Suprapubic skin (tissue), 4 donors: Measurements from ENCODE around the gene AMPH. TPM values are rescaled to one million over a fixed set of nuclear protein-coding genes. Genes with fewer than 3 reads are reported as not detected.
A peak's percentile ranks its signal among the peaks of the same experiment; 100 is the strongest.
"Not testable (repeated sequence)": the region's sequence is repeated elsewhere in the genome, so short reads cannot be mapped to it uniquely, and the experiment has no call there.

Source experiments
- DNase-seq, 2 donors: peaks; one replicate each; pipeline ENCODE4 v3.0.0-alpha.2; 2019; ENCODE audit warnings: low spot score in 2 of 2
- H3K27ac ChIP-seq: fragments of 200-600 bp; sonication (generic); one replicate; pipeline ENCODE4 v1.5.1; 2019
- H3K27me3 ChIP-seq: fragments of 200-600 bp; sonication (generic); one replicate; pipeline ENCODE4 v1.5.1; 2019
- H3K36me3 ChIP-seq: fragments of 200-600 bp; sonication (generic); one replicate; pipeline ENCODE4 v1.5.1; 2019
- H3K4me1 ChIP-seq: fragments of 200-600 bp; sonication (generic); one replicate; pipeline ENCODE4 v1.5.1; 2019
- H3K4me3 ChIP-seq: fragments of 200-600 bp; sonication (generic); one replicate; pipeline ENCODE4 v1.5.1; 2019; ENCODE audit warnings: mild to moderate bottlenecking
- H3K9me3 ChIP-seq: fragments of 200-600 bp; sonication (generic); one replicate; pipeline ENCODE4 v1.5.1; 2019
- EP300 ChIP-seq: sonication (generic); formaldehyde crosslinking; IDR thresholded peaks from one replicate; pipeline ENCODE4 v1.6.1; 2017; ENCODE audit warnings: antibody characterized with exemption
- POLR2A ChIP-seq, 2 donors: fragments of 450-650 bp; IDR thresholded peaks; one replicate each; pipeline ENCODE4 v1.6.1; 2017; ENCODE audit warnings: antibody characterized with exemption in 2 of 2, mild to moderate bottlenecking in 2 of 2, moderate library complexity in 2 of 2
- POLR2AphosphoS5 ChIP-seq, 3 donors: sonication (generic); formaldehyde crosslinking; IDR thresholded peaks; one replicate each; pipeline ENCODE4 v1.6.1; 2017; ENCODE audit warnings: antibody characterized with exemption in 3 of 3
- WGBS: methylation state at CpG from one replicate; pipeline ENCODE4 v1.1.5; 2018; 5-methylcytosine and 5-hydroxymethylcytosine counted together
- total RNA-seq, 4 donors: library from RNA; depleted of rRNA; stranded (reverse); fragments of >200 nt; gene quantifications; one replicate each; pipeline ENCODE4 v1.1.0, GENCODE V29; 2016
- TF ChIP-seq, protein P1 (sequence below), 2 donors: fragments of 200-600 bp in 1 of 2; fragments of 450-650 bp in 1 of 2; sonication (generic) in 1 of 2; IDR thresholded peaks; one replicate each; pipeline ENCODE4 v1.5.1; 2016 to 2019; ENCODE audit warnings: antibody characterized with exemption in 2 of 2, mild to moderate bottlenecking in 1 of 2, moderate library complexity in 1 of 2

The AMPH gene
- total RNA-seq, 4 donors from 2014 or later, result 1.7 to 6.3 (median 2.3) TPM

DNA sequence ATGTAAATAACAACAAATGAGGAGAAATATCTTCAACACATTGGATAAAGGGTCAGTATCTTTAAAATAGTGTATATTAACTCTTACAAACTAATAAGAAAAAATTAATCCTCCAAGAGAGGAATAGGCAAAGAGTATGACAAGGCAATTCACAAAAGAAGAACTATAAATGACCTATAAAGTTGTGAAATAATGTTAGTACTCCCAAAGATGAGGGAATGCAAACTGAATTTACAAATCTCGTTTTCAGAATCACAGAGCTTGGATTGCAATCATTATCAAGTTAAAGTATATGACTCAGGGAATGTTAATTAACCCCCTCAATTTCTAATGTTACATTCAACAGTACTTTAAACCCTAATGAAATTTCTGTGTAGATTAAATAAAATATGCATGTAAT is 270.4 kb downstream of the AMPH start:
- 49% methylated on average over 1 of the region's 1 CpG for WGBS
- TF ChIP-seq POLR2AphosphoS5 (IDR thresholded peaks at IDR 0.05), result no peak
- TF ChIP-seq POLR2A (IDR thresholded peaks at IDR 0.05), result no peak
- no peak for TF ChIP-seq EP300
- TF ChIP-seq, protein P1, sequence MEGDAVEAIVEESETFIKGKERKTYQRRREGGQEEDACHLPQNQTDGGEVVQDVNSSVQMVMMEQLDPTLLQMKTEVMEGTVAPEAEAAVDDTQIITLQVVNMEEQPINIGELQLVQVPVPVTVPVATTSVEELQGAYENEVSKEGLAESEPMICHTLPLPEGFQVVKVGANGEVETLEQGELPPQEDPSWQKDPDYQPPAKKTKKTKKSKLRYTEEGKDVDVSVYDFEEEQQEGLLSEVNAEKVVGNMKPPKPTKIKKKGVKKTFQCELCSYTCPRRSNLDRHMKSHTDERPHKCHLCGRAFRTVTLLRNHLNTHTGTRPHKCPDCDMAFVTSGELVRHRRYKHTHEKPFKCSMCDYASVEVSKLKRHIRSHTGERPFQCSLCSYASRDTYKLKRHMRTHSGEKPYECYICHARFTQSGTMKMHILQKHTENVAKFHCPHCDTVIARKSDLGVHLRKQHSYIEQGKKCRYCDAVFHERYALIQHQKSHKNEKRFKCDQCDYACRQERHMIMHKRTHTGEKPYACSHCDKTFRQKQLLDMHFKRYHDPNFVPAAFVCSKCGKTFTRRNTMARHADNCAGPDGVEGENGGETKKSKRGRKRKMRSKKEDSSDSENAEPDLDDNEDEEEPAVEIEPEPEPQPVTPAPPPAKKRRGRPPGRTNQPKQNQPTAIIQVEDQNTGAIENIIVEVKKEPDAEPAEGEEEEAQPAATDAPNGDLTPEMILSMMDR (IDR thresholded peaks at IDR 0.05), result no peak
- H3K4me3 ChIP-seq, result no peak overlapping the region
- no peaks in the 10 kb centered on the region for H3K27me3 ChIP-seq
- H3K36me3 ChIP-seq, result no peaks in the 10 kb centered on the region
- H3K27ac ChIP-seq, result no peak overlapping the region
- H3K9me3 ChIP-seq, result no peaks in the 10 kb centered on the region
- DNase-seq, result no peak
- H3K4me1 ChIP-seq, result no peaks in the 10 kb centered on the region

DNA sequence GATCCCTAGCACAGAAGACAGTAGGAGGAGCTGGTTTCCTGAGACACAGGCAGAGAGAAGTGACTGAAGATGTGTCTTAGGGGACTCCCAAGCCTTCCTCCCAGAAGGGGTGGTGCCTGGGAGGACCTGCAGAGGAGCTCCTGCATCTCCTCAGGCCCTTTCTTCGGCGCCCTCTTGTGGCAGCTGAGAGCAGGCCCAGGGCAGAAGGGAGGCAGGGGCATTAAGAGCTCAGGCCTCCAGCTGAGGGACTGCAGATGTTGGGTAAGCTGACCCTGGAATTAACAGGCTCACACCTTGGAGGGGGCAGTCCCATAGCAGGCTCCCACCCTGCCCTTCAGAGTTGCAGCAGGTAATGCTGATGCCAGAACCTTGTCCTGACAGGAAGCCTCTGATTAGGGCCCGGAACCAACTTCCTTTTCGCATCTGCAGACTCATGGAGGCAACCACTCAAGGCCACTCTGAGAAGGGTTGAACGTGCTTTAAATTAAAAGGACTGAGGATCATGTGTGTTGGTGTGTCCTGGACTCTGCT is 272.0 kb downstream of the AMPH start:
- TF ChIP-seq, protein P1 (IDR thresholded peaks at IDR 0.05), result peak in 1 of 2 donors; percentile 45
- H3K4me1 ChIP-seq, H3K27me3 ChIP-seq, H3K27ac ChIP-seq, H3K9me3 ChIP-seq, H3K36me3 ChIP-seq: not testable (repeated sequence)
- WGBS, result 41% methylated on average over 5 of the region's 5 CpGs
- peak in 1 of 2 donors; percentile 83 for DNase-seq
- H3K4me3 ChIP-seq, result peak overlapping the region; percentile 9

DNA sequence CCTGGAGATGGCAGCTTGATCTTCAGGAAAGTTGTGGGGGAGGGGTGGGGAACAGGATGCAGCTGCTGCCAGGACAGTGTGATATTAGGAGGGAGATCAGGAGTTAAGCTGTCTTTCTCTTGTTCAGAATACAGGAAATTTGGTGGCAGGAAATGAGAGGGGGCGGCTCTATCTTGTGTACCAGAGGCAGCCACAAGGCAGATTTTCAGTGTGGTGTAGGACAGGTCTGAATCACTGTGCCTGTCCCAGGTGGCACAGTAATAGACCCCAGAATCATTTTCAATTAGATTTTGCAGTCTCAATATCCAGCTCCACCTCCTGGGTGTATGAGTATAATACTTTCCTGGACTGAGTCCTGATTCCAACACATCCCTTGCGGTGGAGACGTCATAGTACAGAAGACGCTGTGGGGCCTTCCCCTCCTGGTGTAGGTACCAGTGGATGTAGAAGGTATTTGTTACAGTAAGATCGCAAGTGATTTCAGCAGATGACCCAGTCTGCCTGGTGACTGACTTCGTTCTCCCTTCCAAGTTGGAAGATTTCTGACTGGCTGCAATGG is 272.8 kb downstream of the AMPH start:
- H3K4me1 ChIP-seq, DNase-seq, H3K36me3 ChIP-seq, H3K27ac ChIP-seq, H3K9me3 ChIP-seq, H3K27me3 ChIP-seq: not testable (repeated sequence)
- H3K4me3 ChIP-seq, result peak overlapping the region; percentile 9
- WGBS, result 73% methylated on average over 6 of the region's 6 CpGs

DNA sequence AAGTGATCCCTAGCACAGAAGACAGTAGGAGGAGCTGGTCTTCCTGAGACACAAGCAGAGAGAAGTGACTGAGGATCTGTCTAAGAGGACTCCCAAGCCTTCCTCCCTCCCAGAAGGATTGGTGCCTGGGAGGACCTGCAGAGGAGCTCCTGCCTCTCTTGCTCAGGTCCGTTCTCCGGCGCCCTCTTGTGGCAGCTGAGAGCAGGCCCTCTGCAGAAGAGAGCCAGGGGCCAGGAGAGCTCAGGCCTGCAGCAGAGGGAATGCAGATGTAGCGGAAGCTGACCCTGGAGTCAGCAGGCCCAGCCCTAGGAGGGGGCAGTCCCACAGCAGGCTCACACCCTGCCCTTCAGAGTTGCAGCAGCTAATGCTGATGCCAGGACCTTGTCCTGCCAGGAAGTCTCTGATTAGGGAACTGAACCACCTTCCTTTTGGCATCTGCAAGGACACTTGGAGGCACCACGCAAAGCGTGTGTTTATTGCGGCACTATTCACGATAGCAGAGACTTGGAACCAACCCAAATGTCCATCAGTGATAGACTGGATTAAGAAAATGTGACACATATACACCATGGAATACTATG is 276.8 kb downstream of the AMPH start:
- not testable (repeated sequence) for H3K4me3 ChIP-seq, H3K9me3 ChIP-seq, H3K36me3 ChIP-seq, H3K27ac ChIP-seq, H3K27me3 ChIP-seq, DNase-seq, H3K4me1 ChIP-seq
- TF ChIP-seq, protein P1 (IDR thresholded peaks at IDR 0.05), result peak in 1 of 2 donors; percentile 59
- 58% methylated on average over 7 of the region's 8 CpGs for WGBS

DNA sequence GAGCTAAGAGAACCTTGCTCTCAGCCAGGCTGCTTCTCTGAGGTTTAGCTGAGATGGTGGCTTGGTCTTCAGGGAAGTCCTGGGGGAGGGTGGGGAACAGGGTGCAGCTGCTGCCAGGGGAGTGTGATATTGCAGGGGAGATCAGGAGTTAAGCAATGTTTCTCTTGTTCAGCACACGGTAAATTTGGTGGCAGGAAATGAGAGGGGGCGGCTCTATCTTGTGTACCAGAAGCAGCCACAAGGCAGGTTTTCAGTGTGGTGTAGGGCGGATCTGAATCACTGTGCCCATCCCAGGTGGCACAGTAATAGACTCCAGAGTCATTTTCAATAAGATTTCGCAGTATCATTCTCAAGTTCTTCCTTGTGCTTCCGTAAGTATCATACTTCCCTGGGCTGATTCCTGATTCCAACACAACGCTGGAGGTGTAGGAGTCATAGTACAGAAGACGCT is 277.7 kb downstream of the AMPH start:
- not testable (repeated sequence) for H3K36me3 ChIP-seq, H3K9me3 ChIP-seq, H3K27ac ChIP-seq, DNase-seq, H3K4me1 ChIP-seq, H3K27me3 ChIP-seq, H3K4me3 ChIP-seq
- WGBS, result 85% methylated on average over 6 of the region's 7 CpGs

DNA sequence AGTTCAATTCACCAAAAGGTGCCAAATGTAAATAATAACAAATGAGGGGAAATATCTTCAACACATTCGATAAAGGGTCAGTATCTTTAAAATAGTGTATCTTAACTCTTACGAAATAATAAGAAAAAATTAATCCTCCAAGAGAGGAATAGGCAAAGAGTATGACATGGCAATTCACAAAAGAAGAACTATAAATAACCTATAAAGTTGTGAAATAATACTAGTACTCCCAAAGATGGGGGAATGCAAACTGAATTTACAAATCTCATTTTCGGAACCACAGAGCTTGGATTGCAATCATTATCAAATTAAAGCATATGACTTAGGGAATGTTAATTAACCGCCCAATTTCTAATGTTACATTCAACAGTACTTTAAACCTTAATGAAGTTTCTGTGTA is 279.6 kb downstream of the AMPH start:
- DNase-seq, result no peak

DNA sequence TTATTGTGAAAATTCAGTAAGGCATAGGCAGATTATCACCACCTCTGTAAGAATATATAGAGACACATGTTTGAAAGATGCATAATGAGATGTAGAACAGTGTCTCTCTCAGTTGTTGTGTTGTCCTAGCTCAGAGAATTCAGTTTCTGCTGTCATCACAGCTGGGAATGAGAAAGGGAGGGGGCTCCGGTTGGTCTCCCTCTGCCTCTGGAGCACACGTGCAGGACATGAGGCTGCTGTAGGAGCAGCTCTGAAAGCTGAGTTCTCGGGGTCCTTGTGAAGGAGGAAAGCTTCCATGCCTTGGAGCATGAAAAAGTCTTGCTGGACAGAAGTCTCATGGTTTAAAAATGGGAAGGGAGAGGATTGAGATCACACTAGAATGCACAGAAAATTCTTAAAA is 280.4 kb downstream of the AMPH start:
- H3K4me3 ChIP-seq, H3K27ac ChIP-seq, H3K27me3 ChIP-seq, H3K9me3 ChIP-seq, DNase-seq, H3K36me3 ChIP-seq, H3K4me1 ChIP-seq: not testable (repeated sequence)
- 50% methylated on average over 3 of the region's 3 CpGs for WGBS

More for the DNA sequence above, 279.6 kb downstream of the AMPH start:
- H3K27me3 ChIP-seq, result no peaks in the 10 kb centered on the region
- no peak overlapping the region for H3K27ac ChIP-seq
- H3K4me3 ChIP-seq, result no peak overlapping the region
- WGBS, result 74% methylated on average over 4 of the region's 4 CpGs
- no peaks in the 10 kb centered on the region for H3K9me3 ChIP-seq
- no peaks in the 10 kb centered on the region for H3K4me1 ChIP-seq
- TF ChIP-seq POLR2AphosphoS5 (IDR thresholded peaks at IDR 0.05) (no peak), POLR2A (IDR thresholded peaks at IDR 0.05) (no peak), EP300 (no peak)
- TF ChIP-seq, protein P1 (IDR thresholded peaks at IDR 0.05), result no peak
- H3K36me3 ChIP-seq, result no peaks in the 10 kb centered on the region
